Measurements from ENCODE around the gene APOO. TPM values are rescaled to one million over a fixed set of nuclear protein-coding genes. Genes with fewer than 3 reads are reported as not detected.

APOO gene
- total RNA-seq, 1 experiment from 2014 or later = 95.3 TPM

DNA sequence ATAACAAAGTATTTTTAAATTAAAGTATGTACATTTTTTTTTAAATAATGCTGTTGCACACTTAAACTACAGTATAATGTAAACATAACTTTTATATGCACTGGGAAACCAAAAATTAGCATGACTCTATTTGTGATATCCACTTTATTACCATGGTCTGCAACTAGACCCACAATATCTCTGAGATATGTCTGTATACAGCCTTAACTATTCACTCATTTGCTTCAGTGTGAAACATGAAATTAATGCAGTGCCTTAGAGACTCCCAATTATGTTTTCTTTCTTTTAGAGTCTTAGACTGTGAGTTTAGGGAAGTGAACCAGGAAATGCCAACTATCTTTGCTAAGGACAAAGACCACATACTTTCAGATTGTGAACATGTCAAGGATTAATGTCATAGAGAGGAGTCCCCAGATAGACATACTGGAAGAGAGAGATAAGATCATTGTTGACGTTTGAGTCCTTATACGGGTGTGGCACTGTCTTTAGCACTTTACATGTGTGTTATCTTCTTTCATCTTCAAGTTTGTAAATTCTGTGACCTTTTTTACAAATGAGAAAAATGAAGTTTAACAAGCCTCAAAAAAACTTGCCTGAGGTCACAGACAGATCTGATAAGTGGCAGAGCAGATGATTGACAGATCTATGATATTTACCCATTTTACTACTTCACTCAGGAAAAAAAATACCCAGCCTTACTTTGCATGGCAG lies 23.3 kb upstream of the APOO start:
- WGBS (ENCODE audit: extremely low coverage, insufficient read length, low lambda C conversion rate) = no CpG with 5 or more reads among the region's 2 CpGs
- H3K23me2 ChIP-seq (ENCODE audit: insufficient read length, low read depth, low read length, poor library complexity, severe bottlenecking) = no peaks in the 10 kb centered on the region

More for the DNA sequence above, 23.3 kb upstream of the APOO start:
- Histone ChIP-seq H2BK5ac (ENCODE audit: insufficient read length, low read length) (no peak overlapping the region), H2BK15ac (ENCODE audit: low read depth, low read length) (no peak overlapping the region), H3K4me2 (ENCODE audit: insufficient read depth, insufficient read length, low read length) (no peak overlapping the region), H3K27ac (ENCODE audit: insufficient read length, low read depth, low read length) (no peak overlapping the region), H3K14ac (ENCODE audit: insufficient read depth, low read length) (no peak overlapping the region), H3K27me3 (ENCODE audit: insufficient read depth, low read length) (no peaks in the 10 kb centered on the region), H2AK5ac (ENCODE audit: insufficient read length, low read length) (no peak overlapping the region), H4K8ac (replicated peaks; ENCODE audit: insufficient read length, low read depth, low read length) (no peak overlapping the region), H3K79me2 (ENCODE audit: insufficient read depth, low read length) (no peaks in the 10 kb centered on the region), H4K20me1 (ENCODE audit: control insufficient read depth, insufficient read depth, insufficient read length) (no peaks in the 10 kb centered on the region), H3K79me1 (ENCODE audit: insufficient read depth, low read depth, low read length, poor library complexity, severe bottlenecking) (no peaks in the 10 kb centered on the region), H3K9me3 (ENCODE audit: control insufficient read depth, low read depth, low read length) (no peaks in the 10 kb centered on the region), H2AFZ (ENCODE audit: low read length) (no peak overlapping the region), H3K9ac (ENCODE audit: extremely low read depth, insufficient read length, low read length) (no peak overlapping the region), H3K4me1 (ENCODE audit: insufficient read depth, low read length) (no peaks in the 10 kb centered on the region; the same call in 1 of the 2 replicates), H2BK120ac (ENCODE audit: low read depth, low read length, poor library complexity, severe bottlenecking) (no peak overlapping the region), H4K91ac (ENCODE audit: insufficient read length, low read depth, low read length) (no peak overlapping the region), H2BK12ac (ENCODE audit: insufficient read length, low read depth, low read length) (no peak overlapping the region), H2BK20ac (ENCODE audit: low read depth, low read length, poor library complexity, severe bottlenecking) (no peak overlapping the region), H3K23ac (ENCODE audit: insufficient read length, low read depth, low read length) (no peak overlapping the region), H3T11ph (ENCODE audit: low read length) (no peak overlapping the region), H3K56ac (ENCODE audit: insufficient read length, low read depth, low read length) (no peak overlapping the region), H3K18ac (ENCODE audit: insufficient read length, low read depth, low read length) (no peak overlapping the region), H3K4ac (ENCODE audit: low read depth, low read length) (no peak overlapping the region), H4K5ac (ENCODE audit: insufficient read length, low read depth, low read length) (no peak overlapping the region)
- Mint-ChIP-seq H3K4me1 (peaks cover under 1 to 7% of the 10 kb centered on the region in 2 experiments; a peak in 2 of 4 replicates), H3K27ac (no peak overlapping the region), H3K27me3 (ENCODE audit: low read depth) (no peaks in the 10 kb centered on the region), H3K4me3 (no peak overlapping the region), H3K9me3 (no peaks in the 10 kb centered on the region), H3K36me3 (ENCODE audit: insufficient read depth in 1 of 3, low read depth in 3 of 3) (no peaks in the 10 kb centered on the region)
- TF ChIP-seq, protein P1, sequence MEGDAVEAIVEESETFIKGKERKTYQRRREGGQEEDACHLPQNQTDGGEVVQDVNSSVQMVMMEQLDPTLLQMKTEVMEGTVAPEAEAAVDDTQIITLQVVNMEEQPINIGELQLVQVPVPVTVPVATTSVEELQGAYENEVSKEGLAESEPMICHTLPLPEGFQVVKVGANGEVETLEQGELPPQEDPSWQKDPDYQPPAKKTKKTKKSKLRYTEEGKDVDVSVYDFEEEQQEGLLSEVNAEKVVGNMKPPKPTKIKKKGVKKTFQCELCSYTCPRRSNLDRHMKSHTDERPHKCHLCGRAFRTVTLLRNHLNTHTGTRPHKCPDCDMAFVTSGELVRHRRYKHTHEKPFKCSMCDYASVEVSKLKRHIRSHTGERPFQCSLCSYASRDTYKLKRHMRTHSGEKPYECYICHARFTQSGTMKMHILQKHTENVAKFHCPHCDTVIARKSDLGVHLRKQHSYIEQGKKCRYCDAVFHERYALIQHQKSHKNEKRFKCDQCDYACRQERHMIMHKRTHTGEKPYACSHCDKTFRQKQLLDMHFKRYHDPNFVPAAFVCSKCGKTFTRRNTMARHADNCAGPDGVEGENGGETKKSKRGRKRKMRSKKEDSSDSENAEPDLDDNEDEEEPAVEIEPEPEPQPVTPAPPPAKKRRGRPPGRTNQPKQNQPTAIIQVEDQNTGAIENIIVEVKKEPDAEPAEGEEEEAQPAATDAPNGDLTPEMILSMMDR (conservative IDR thresholded peaks at IDR 0.05) = no peak
- no peak for DNase-seq

Data from H9 (cell line).